Renal pelvis (tissue), 4 donors: ENCODE data around the gene BBS12. TPM values are rescaled to one million over a fixed set of nuclear protein-coding genes. Genes with fewer than 3 reads are reported as not detected.
"Not testable (repeated sequence)": the region's sequence is repeated elsewhere in the genome, so short reads cannot be mapped to it uniquely, and the experiment has no call there.

Experiments
- DNase-seq: peaks from one replicate; pipeline ENCODE4 v3.0.0-alpha.2; 2013
- polyA plus RNA-seq, 3 donors: library from polyadenylated mRNA; unstranded; fragments of 120-200 nt; gene quantifications; one replicate each; pipeline ENCODE4 v1.2.1, GENCODE V29; 2013; ENCODE audit not compliant: insufficient read length in 3 of 3

BBS12 gene
- polyA plus RNA-seq, 3 donors, result 13.3 to 15.7 (median 14.8) TPM

DNA sequence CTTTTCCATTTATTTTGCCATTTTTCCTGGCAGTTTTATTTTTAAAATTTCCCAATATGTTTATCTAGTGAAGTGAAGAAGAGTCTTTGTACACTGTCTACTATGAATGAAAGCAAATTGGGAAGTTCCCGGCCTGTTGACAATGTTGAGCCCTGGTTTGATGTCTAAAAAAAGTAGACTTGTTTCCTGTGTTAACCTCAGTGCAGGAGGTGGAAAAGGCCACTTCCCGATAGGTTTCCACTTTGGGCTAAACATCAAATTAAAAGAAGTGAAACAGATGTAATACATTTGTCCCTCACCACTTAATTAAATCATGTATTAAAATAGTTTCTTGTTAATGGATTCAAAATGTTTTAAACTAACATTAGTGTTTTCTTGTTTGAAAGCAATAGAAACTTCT lies 30.0 kb downstream of the BBS12 start:
- no peak for DNase-seq

DNA sequence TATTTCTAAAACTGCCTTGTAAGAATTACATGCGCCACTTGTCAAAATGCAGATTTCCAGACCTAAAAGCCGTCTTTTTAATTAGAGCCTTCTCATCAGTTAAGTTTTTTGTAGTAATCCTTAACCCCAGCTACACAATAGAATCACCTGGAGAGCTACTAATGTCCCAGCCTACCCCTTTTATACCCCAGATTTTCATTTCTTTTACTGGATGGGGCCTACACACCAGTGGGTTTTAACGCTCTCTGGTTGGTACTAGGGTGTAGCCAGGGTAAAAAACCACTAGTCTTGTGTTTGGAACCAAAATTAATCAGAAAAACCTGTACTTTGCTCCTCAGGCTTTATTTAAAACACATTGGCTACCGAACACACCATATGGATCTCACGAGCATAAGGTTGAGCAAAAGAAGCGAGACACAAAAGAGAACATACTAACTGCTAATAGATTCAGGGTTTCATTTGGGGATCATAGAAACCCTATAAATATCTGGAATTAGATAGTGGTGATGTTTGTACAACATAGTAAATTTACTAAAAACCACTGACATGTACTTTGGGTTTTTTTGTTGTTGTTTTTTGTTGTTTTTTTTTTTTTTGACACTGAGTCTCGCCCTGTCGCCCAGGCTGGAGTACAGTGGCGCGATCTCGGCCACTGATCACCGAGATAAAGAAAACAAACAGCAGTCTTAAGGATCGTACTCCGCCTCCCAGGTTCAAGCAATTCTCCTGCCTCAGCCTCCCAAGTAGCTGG lies 30.6 kb downstream of the BBS12 start:
- DNase-seq, result no peak

DNA sequence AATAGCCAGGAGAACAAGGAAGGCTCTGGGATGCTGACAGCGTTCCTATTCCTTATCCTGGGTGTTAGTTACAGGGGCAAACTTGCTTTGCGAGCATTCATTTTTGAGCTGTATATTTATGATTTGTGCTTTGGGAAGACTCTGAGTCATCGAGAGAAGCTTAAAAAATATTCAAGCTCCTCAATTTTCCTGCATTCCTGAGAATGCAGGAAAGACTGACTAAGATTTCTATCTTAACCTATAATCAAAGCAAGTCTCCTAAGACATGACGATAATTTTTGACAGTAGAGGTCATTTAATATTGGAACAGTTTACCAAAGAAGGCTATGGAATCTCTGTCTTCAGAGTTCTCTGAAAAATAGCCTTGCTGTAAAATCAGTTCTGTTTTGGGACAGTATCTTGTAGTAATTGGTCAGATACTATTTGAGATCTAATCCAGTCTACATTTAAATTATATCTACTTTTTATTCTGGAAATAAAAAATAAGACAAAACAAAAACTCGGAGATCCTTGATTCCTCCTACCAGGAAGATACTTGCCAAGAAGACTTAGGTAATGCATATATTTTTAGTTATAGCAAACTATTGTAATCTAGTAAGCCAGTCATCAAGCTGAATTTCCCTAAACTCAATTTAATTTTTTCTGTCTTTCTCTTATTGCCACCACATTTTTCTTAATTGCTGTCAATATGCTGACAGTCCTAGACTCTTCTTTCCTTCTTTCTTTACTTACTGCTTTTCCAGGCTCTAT lies 31.7 kb downstream of the BBS12 start:
- DNase-seq, result no peak

DNA sequence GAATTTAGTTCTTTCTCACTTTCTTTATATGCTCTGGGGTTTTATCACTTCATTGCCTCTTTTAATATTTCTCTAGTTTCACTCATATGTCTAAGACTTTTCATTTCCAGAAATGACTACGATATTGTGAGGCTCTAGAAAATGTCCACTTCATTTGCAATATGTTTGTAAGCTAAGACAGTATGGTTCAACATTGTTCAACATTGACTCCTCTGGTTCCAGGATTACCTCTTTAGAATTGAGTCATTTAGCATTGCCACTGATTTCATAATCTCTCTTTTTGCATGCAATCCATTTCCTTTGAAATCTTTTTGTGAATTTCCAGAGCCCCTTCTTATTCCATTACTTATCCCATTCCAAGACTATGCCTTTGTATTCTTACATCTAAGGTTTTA lies 32.3 kb downstream of the BBS12 start:
- no peak for DNase-seq

DNA sequence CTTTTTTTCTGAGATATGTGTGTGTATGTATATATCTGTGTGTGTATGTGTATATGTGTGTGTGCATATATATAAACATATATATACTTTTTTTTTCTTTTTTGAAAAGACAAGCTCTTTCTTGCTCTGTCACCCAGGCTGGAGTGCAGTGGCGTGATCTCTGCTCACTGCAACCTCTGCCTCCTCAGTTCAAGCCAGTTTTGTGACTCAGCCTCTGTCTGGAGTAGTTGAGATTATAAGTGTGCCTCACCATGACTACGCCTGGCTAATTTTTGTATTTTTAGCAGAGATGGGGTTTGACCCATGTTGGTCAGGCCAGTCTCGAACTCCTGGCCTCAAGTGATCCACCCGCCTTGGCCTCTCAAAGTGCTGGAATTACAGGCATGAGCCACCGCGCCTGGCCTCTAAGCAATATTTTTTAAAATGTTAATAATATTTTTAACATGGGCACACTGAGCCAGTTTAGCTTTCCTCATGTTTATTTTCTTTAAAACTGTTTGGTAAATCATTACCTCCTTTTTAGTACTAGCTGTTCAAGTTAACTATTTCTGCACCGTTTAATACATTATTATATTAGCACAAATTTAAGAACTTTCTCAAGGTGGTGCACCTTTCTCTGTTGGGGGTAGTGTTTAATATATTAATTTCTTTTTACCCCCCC lies 33.3 kb downstream of the BBS12 start:
- no peak for DNase-seq

DNA sequence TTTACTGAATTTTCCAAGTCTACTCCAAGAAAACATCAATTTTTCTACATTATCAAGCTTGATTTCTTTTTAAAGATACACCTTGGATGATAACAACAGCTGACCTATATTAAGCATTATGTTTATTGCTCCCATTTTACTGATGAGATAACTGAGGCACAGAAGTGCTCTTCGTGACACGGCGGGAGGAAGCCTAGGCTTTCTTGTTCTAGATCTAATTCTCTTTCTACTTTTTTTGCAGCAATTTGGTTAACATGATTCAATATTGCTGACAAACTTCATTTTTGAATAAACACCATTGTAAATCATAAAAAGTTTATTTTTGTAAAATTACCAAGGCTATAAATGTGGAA lies 33.8 kb downstream of the BBS12 start:
- DNase-seq, result no peak

DNA sequence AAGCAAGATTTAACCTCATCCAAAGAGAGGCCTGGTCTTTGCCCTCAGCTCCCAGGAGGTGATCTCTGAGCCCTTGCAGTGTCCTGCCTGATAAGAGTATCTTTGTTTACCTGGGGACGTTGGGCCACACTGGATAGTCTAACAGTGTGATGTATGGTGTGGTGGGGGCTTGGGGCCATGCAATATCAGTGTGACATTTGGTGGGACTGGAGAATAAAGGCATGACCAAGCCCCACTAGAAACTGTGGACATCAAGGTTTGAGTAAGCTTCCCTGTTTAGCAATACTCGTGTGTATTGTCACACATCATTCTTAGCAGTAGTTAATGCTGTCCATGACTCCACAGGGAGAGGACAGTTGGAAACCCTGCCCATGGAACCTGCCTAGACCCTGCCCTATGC lies 34.4 kb downstream of the BBS12 start:
- no peak for DNase-seq

DNA sequence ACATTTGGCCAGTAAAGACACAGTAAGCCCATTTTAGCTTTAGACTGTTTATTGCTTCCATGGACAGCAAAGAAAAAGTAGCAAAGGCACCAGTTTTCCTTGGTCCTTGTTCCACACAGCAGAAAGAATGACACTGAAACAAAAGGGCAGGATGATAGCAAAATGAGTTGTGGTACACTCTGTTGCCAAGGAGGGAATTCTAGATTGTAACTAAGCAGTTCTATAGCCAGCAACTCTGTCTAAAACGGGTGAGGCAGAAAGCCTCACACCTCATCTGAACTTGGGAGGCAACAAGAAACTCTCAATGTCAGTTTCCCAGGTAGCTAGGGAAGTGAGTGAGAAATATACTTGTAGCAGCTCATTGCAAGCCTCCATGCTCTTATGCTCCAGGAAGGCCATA lies 39.2 kb downstream of the BBS12 start:
- DNase-seq, result no peak

DNA sequence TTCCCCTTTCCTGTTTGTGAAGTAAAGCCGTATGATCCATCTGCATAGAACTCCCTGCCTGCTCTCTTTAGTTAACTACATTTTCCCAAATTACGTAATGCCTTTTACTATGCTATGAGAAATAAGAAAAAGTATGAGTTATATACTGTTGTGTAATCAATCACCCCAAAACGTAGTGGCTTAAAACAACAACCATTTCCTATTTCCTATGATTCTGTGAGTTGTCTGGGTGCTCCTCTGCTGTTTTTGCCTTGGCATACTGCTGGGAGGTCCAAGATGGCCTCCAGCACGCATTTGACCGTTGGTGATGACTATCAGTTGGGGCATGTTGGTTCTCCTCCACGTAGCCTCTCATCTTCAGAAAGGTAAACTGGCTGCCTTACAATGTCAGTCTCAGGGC lies 39.8 kb downstream of the BBS12 start:
- DNase-seq, result no peak

DNA sequence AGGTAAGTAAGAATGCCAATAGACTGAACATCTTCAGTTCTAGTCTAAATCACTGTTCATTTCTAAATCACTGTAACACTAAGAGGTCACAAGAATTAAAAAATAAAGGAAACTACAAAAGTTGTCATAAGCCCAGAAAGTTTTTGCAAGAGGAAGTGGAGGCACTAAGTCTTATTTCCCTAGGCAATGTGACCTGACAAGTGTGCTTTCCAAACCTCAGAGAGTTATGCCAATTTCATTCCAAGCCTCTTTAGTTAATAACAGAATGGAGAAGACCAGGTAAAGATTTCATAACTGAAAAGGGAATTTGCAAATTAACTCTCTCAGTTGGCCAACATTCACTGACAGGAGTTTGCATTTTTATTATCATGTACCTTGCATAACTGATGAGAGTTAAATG lies 40.5 kb downstream of the BBS12 start:
- DNase-seq, result no peak

DNA sequence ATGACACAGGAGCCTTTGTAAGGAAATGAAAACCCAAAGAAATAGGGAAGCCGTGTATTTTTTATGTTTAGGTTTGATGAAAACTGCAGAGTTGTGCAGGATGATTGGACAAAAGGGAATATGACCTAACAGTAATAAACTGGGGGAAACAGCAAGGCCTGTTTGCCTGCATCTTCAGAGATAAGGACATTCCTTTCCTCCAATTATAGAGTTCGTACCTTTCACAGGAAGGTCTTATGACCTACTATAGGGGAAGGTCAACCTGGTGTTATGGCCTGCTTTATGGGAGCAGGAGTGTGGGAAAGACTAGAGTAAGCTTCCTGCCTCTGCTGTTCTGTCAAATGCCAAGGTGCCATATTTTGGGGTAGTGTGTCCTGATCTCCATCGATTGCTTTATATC lies 42.5 kb downstream of the BBS12 start:
- no peak for DNase-seq

DNA sequence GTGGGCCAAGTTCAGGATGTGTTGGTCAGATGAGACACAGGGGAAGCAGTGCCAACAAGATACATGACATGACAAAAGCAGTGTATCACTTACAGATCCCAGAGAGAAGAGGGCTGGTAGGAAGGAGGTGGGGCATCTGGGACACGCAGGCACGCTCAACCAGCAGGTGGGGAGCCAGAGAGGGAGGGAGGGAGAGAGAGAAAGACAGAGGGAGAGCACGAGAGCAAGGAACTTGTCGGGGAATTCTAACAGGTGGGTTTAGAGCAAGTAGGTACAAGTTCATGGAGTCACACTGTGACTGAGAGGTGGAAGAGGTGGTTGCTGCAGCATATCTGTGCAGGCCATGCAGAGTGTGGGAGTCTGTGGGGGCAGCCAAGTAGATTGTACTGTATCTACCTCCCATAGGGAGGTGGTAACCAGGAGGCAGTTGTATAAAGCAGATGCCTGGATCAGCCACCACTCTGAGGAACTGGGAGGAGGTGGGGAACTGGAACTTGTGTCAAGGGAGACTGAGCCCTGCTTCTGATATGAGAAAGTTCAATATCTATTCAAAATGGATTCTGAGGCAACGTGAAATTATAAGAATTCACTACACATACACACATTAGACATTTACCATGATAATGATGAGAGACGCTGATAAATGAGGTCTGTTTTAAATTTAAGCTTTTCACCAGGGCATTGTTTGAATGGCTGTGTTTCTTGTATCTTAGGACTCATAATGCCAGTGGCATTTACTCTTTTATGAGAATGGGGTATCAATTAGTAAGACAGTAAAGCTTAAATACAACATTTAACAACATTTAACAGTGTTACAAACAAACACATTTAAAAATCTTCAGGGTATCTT lies 43.7 kb downstream of the BBS12 start:
- DNase-seq, result no peak

DNA sequence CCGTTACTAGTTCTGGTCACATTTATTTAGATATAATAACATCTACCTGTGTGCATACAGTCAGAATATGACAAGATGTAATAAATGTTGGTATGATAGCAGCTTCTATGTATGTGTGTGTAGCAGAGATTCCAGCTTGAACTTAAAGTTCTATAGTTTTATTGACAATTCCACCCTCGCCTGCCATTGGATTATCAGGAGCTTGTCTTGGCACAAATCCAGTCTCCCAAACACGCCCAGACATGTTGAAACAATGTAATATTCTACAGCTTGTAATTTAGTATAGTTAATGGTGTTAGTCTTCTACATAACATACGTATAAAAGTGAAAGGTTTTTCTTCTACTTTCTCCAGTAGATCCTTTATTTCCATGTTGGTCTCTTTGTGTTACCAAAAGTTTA lies 44.4 kb downstream of the BBS12 start:
- DNase-seq, result no peak

DNA sequence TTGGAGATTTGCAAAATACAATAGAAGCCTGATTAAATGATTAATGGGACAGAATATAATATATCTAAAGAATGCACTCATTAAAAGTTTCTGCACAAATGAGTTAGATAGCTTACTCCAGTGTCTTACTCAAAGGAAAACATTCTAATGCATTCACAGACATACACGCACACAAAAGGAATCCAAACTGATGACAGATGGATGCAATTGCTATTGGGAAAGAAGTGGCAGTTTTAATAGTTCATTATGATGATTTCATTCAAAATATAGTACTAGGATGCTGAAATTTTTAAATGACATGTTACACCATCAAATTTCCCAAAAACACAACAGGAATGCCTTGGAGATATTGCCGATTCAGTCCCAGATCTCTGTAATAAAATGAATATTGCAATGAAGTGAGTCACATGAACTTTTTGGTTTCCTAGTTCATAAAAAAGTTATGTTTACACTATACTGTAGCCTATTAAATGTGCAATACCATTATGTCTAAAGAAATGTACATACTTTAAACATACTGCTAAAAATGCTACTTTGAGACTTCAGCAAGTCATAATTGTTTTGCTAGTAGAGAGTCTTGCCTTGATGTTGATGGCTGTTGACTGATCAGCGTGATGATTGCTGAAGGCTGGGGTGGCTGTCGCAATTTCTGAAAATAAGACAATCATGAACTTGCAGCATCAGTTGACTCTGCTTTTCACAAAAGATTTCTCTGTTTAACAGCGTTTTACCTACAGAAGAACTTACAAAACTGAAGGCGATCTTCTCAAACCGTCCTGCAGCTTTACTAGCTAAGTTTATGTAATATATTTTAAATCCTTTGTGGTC lies 45.6 kb downstream of the BBS12 start:
- no peak for DNase-seq

DNA sequence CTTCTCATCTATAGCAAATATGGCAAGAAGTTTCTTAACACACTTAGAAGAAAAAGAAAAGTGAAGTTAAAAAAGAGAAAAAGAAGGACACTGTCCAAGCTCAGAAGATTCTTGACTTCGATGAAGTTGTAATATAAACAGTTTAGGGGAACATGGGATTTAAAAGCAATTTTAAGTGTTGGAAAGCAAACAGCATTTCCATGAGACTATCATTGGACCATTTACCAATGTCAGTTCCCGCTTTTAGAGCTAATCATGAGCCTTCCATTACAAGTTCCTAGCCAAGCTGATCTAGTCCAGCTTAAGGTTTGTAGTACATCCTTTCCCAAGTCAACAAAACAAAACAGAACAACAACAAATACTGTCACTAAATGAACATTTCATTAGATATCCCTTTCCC lies 49.0 kb downstream of the BBS12 start:
- DNase-seq, result no peak

DNA sequence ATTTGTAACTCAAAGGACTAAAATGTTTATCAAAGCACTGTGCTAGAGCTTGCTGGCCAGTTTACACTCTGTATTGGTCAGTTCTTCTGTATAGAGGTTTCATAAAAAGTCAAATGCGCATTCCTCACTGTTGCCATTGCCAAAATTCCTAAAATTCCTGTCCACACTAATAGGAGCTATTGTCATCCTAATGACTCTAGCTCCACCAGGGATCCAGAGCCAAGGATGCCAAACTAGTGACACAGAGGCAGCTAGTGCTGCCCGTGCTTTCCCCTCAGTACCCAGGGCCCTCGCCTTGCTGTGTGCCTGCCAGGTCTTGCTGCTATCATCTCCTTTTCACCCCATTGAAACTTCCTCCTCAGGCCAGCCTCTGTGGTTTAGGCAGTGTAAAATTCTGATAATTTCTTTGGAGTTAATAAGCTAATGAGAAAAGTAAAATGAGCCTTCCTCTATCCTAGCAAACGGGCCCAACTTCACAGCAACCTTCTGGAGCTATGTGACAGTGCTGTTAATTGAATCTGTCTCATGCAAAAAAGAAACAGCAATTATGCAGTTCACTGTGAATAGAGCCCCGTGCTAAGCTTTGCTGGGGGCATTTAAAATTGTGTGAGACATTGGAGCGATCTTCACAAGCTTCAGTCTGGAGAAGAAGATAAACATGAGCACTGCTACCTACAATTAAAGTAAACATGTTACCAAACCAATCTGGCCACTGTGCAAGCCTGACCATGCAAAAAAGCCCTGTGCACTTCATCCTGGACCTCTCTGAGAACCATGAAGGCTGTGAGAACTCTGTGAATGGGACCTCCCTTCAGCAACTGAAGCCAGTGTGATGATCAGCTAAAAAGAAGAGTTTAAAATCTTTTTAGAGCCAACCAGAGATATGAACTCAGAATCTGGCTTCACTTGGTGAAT lies 51.1 kb downstream of the BBS12 start:
- peak; percentile 16 for DNase-seq

DNA sequence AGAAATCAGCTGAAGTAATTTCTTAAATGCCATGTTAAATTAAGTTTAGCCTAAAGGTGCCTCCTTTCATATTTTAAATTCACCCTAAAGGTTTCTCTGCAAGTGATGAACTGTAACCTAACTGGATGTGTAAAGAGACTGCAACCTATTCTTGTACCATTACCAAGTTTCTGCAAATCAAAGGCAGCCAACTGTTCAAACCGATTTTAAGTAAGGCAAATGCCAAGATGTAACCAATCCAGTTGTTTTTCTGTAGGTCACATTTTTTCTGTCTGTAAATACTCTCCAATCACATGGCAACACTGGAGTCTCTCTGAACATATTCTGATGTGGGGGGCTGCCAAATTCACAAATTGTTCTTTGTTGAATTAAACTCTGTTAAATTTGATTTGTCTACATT lies 51.8 kb downstream of the BBS12 start:
- no peak for DNase-seq

DNA sequence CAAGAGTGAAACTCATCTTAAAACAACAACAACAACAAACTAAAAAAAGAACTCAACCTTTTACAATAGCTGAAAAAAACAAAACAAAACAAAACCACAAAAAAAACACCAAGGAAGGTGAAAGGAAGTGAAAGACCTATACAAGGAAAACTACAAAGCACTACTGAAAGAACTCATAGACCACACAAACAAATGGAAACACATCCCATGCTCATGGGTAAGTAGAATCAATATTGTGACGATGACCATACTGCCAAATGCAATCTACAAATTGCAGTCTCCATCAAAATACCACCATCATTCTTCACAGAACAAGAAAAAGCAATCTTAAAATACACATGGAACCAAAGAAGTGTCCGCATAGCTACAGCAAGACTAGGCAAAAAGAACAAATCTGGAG lies 52.6 kb downstream of the BBS12 start:
- no peak for DNase-seq

DNA sequence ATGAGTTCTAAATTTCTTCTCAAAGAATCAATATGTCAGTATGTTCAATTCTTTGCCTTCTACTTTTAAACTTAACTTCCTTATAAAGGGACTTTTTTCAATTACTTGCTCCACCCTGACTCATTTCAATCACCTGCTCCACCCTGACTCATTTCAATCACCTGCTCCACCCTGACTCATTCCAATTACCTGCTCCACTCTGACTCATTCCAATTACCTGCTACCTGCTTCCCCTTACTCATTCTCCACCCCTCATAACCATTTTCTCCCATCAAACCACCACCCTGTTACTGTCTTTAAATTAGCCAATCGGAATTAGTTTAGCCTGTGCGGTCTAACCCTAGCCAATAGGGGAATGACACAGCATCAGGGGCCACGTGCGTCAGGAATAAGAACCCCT lies 53.8 kb downstream of the BBS12 start:
- DNase-seq, result not testable (repeated sequence)

DNA sequence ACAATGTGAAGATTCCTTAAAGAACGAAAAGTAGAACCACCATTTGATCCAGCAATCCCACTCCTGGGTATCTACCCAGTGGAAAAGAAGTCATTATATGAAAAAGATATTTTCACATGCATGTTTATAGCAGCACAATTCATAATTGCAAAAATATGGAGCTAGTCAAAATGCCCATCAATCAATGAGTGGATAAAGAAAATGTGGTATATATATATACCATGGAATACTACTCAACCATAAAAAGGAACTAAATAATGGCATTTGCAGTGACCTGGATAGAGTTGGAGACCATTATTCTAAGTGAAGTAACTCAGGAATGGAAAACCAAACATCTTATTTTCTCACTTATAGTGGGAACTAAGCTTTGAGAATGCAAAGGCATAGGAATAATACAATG lies 54.4 kb downstream of the BBS12 start:
- DNase-seq, result not testable (repeated sequence)
